PC-3 (cell line): Measurements from ENCODE around the gene EEF1E1. TPM values are rescaled to one million over a fixed set of nuclear protein-coding genes. Genes with fewer than 3 reads are reported as not detected.

Experiments
- ATAC-seq: fragments of 200-7000 bp; cut with Tn5 transposase; 2 replicates; pipeline ENCODE4 v1.9.1; 2020; ENCODE audit warnings: mild to moderate bottlenecking, moderate library complexity
- BruUV-seq: library from RNA; stranded (reverse); fragments of 400-500 nt; replicated peaks from 2 replicates; lab custom pipeline; 2021; lab: Mats Ljungman, UMichigan
- CTCF ChIA-PET: fragments of 300-600 bp; sonication (Branson Sonifier 250); formaldehyde crosslinking; loops from one replicate; lab custom pipeline; 2022; ENCODE audit warnings: antibody characterized with exemption; lab: Charles Lee
- POLR2A ChIA-PET: fragments of 300-600 bp; sonication (Branson Sonifier 250); formaldehyde crosslinking; loops from one replicate; lab custom pipeline; 2022; ENCODE audit warnings: antibody characterized with exemption; ENCODE audit not compliant: unreplicated experiment; lab: Charles Lee
- DNase-seq: peaks from one replicate; pipeline ENCODE4 v3.0.0-alpha.2; 2015
- H2AFZ ChIP-seq: fragments of 300-600 bp; sonication (generic); 2 replicates; pipeline ENCODE4 v1.6.0; 2016; ENCODE audit warnings: antibody characterized with exemption, low read length
- H3F3A ChIP-seq: fragments of 300-600 bp; sonication (generic); one replicate; pipeline ENCODE4 v1.6.0; 2017; ENCODE audit warnings: antibody characterized with exemption, low read length, control low read depth, mild to moderate bottlenecking; ENCODE audit not compliant: unreplicated experiment
- H3K27ac ChIP-seq: fragments of 300-600 bp; sonication (generic); 2 replicates; pipeline ENCODE4 v1.5.1; 2016; ENCODE audit warnings: mild to moderate bottlenecking, low read length
- H3K27me3 ChIP-seq: fragments of 300-600 bp; sonication (generic); 2 replicates; pipeline ENCODE4 v1.6.1; 2016; ENCODE audit warnings: low read length, mixed read lengths
- H3K36me3 ChIP-seq: fragments of 300-600 bp; sonication (generic); 2 replicates; pipeline ENCODE4 v1.6.1; 2016; ENCODE audit warnings: low read depth, mixed run types, low read length, mixed read lengths
- H3K4me1 ChIP-seq: fragments of 300-600 bp; sonication (generic); 2 replicates; pipeline ENCODE4 v1.5.1; 2016; ENCODE audit warnings: low read length; ENCODE audit not compliant: insufficient read depth
- H3K4me2 ChIP-seq: fragments of 300-600 bp; sonication (generic); 2 replicates; pipeline ENCODE4 v1.6.0; 2016; ENCODE audit warnings: low read length
- H3K4me3 ChIP-seq: fragments of 300-600 bp; sonication (generic); 2 replicates; pipeline ENCODE4 v1.5.1; 2016; ENCODE audit warnings: mild to moderate bottlenecking, low read length, mixed read lengths
- H3K79me2 ChIP-seq: fragments of 300-600 bp; sonication (generic); 2 replicates; pipeline ENCODE4 v1.6.1; 2017; ENCODE audit warnings: low read length, mixed read lengths
- H3K9ac ChIP-seq: fragments of 300-600 bp; sonication (generic); 2 replicates; pipeline ENCODE4 v1.6.0; 2016; ENCODE audit warnings: mild to moderate bottlenecking, low read length
- H3K9me2 ChIP-seq: fragments of 300-600 bp; sonication (generic); replicated peaks from 2 replicates; pipeline ENCODE4 v1.6.1; 2016; ENCODE audit warnings: mixed run types, low read length, mixed read lengths
- H3K9me3 ChIP-seq: fragments of 300-600 bp; sonication (generic); 2 replicates; pipeline ENCODE4 v1.6.1; 2016; ENCODE audit warnings: low read length, mixed read lengths
- H4K20me1 ChIP-seq: fragments of 300-600 bp; sonication (generic); 2 replicates; pipeline ENCODE4 v1.6.1; 2016; ENCODE audit warnings: low read length, mixed read lengths
- EZH2 ChIP-seq: fragments of 300-600 bp; sonication (generic); IDR thresholded peaks from one replicate; pipeline ENCODE4 v1.6.1; 2017; ENCODE audit warnings: antibody characterized with exemption, mild to moderate bottlenecking, low read length; ENCODE audit not compliant: unreplicated experiment
- EZH2phosphoT487 ChIP-seq: fragments of 300-600 bp; sonication (generic); IDR thresholded peaks from 2 replicates; pipeline ENCODE4 v1.6.1; 2018; ENCODE audit warnings: mild to moderate bottlenecking, antibody characterized with exemption, low read length, borderline replicate concordance
- intact Hi-C: fragments of 100-400 bp; cut with micrococcal nuclease; formaldehyde crosslinking; loops from 2 replicates; pipeline ENCODE4 v1.9.0; 2023
- total RNA-seq: library from RNA; depleted of rRNA; stranded (reverse); fragments of >200 nt; gene quantifications from 2 replicates; pipeline ENCODE4 v1.2.3, GENCODE V29; 2014
- TF ChIP-seq, protein P1 (sequence below): fragments of 300-600 bp; sonication (generic); conservative IDR thresholded peaks from 2 replicates; pipeline ENCODE4 v1.5.1; 2017; ENCODE audit warnings: antibody characterized with exemption, low read depth, mild to moderate bottlenecking, low read length

EEF1E1 gene
- total RNA-seq, 1 experiment from 2014 or later: 72.6 TPM

DNA sequence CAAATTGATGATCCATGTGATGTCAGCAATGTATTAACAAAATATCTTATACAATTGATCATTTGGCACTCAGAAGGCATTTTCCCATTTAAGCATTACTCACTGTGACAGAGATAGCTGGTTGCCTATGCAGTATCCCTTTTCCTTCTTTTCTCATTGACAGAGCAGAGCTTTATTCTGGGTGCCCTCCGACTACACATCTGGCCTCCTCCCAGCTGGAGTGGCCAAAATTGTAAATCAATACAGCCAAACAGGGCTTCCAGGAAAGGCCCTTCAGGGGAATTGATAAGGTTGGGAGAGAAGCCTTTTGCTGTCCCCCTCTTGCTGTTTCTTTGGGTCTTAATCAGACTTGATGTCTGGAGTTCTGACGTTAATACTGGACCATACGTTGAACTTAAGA lies 28.6 kb downstream of the EEF1E1 start:
- no TSS peak for BruUV-seq
- ATAC-seq (no peak), DNase-seq (no peak)
- H3K36me3 ChIP-seq: no peaks in the 10 kb centered on the region
- intact Hi-C loops: no loop called here
- no peak overlapping the region for H2AFZ ChIP-seq
- H3K4me2 ChIP-seq: no peak overlapping the region
- no peak overlapping the region for H3K9ac ChIP-seq
- peaks cover 4% of the 10 kb centered on the region for H3K79me2 ChIP-seq
- no peaks in the 10 kb centered on the region for H3F3A ChIP-seq
- H4K20me1 ChIP-seq: no peaks in the 10 kb centered on the region
- H3K27me3 ChIP-seq: no peaks in the 10 kb centered on the region
- no peaks in the 10 kb centered on the region for H3K4me1 ChIP-seq
- TF ChIP-seq EZH2phosphoT487: no peak
- TF ChIP-seq, protein P1, sequence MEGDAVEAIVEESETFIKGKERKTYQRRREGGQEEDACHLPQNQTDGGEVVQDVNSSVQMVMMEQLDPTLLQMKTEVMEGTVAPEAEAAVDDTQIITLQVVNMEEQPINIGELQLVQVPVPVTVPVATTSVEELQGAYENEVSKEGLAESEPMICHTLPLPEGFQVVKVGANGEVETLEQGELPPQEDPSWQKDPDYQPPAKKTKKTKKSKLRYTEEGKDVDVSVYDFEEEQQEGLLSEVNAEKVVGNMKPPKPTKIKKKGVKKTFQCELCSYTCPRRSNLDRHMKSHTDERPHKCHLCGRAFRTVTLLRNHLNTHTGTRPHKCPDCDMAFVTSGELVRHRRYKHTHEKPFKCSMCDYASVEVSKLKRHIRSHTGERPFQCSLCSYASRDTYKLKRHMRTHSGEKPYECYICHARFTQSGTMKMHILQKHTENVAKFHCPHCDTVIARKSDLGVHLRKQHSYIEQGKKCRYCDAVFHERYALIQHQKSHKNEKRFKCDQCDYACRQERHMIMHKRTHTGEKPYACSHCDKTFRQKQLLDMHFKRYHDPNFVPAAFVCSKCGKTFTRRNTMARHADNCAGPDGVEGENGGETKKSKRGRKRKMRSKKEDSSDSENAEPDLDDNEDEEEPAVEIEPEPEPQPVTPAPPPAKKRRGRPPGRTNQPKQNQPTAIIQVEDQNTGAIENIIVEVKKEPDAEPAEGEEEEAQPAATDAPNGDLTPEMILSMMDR: no peak
- TF ChIP-seq EZH2: no peak
- no peaks in the 10 kb centered on the region for H3K9me3 ChIP-seq
- CTCF ChIA-PET: no interaction called here
- POLR2A ChIA-PET: no interaction called here
- H3K27ac ChIP-seq: no peak overlapping the region
- H3K9me2 ChIP-seq: no peaks in the 10 kb centered on the region
- H3K4me3 ChIP-seq: no peak overlapping the region

DNA sequence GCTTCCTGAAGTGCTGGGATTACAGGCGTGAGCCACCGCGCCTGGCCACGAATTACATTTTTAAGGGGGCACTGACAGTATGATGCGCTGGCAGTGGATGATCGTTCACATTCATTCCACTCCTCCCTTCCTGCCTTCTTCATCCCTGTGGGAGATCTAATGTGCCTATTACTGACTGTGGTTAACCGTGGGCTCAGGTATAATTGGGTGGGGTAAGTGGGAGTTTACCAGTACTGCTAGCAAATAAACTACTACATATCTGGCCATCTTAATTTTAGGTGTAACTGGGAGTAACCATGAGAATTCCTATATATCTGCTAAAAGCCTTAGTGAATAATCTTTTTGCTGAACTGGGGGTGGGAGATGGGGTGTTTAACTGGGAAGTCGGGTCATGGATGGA lies 31.6 kb downstream of the EEF1E1 start:
- Histone ChIP-seq H3F3A (no peaks in the 10 kb centered on the region), H3K4me1 (no peaks in the 10 kb centered on the region), H3K4me2 (no peak overlapping the region), H3K9me2 (no peaks in the 10 kb centered on the region), H3K27me3 (no peaks in the 10 kb centered on the region), H4K20me1 (no peaks in the 10 kb centered on the region), H2AFZ (no peak overlapping the region), H3K9ac (no peak overlapping the region), H3K27ac (no peak overlapping the region), H3K4me3 (no peak overlapping the region), H3K79me2 (no peaks in the 10 kb centered on the region), H3K36me3 (no peaks in the 10 kb centered on the region), H3K9me3 (no peaks in the 10 kb centered on the region)
- TF ChIP-seq, protein P1: no peak
- TF ChIP-seq EZH2phosphoT487 (no peak), EZH2 (no peak)
- CTCF ChIA-PET: no interaction called here
- DNase-seq (no peak), ATAC-seq (no peak)
- POLR2A ChIA-PET: no interaction called here
- intact Hi-C loops: no loop called here
- BruUV-seq: no TSS peak

DNA sequence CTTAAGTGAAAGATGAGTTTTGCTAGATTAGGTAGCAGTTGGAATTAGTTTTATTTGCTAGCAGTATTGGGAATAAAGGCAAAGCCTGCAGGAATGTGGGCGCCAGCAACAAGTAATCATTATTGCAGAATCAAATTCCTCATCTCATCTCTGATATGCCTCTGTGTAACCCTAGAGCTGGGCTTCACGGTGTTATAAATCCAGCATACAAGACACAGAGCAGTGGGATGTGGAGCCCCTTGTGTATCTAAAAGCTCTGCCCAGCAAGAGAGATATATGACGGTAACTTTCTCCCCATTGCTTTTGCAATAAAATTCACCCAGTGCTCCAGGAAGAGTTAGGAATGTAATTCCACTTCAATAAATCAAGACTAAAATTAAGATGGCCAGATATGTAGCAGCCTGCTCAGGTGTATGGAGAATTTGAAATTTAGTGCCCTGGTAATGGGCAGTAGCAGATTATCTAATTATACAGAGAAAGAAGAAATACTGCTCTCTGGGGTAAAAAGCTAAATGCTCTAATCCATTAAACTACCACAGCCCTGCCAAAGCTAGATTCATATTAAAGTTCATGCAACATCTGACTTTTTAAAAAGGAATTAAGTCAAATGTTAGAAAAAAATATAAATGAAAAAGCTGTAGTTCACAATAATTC lies 32.6 kb downstream of the EEF1E1 start:
- POLR2A ChIA-PET: no interaction called here
- Histone ChIP-seq H3K9ac (no peak overlapping the region), H3K79me2 (no peaks in the 10 kb centered on the region), H3K27me3 (no peaks in the 10 kb centered on the region), H3K4me3 (no peak overlapping the region), H3K4me1 (0 out of 2 replicates have a peak, but pooled peaks cover 3% of the 10 kb centered on the region), H3K9me3 (no peaks in the 10 kb centered on the region), H3F3A (no peaks in the 10 kb centered on the region), H2AFZ (no peak overlapping the region), H3K27ac (no peak overlapping the region), H3K4me2 (no peak overlapping the region), H4K20me1 (no peaks in the 10 kb centered on the region), H3K36me3 (no peaks in the 10 kb centered on the region), H3K9me2 (no peaks in the 10 kb centered on the region)
- TF ChIP-seq, protein P1: no peak
- TF ChIP-seq EZH2phosphoT487 (no peak), EZH2 (no peak)
- DNase-seq (no peak), ATAC-seq (no peak)
- no TSS peak for BruUV-seq
- CTCF ChIA-PET: no interaction called here
- intact Hi-C loops: no loop called here
